ENCODE results near the gene ATXN1.
"Not testable (repeated sequence)": the region's sequence is repeated elsewhere in the genome, so short reads cannot be mapped to it uniquely, and the experiment has no call there.

Gene ATXN1

DNA sequence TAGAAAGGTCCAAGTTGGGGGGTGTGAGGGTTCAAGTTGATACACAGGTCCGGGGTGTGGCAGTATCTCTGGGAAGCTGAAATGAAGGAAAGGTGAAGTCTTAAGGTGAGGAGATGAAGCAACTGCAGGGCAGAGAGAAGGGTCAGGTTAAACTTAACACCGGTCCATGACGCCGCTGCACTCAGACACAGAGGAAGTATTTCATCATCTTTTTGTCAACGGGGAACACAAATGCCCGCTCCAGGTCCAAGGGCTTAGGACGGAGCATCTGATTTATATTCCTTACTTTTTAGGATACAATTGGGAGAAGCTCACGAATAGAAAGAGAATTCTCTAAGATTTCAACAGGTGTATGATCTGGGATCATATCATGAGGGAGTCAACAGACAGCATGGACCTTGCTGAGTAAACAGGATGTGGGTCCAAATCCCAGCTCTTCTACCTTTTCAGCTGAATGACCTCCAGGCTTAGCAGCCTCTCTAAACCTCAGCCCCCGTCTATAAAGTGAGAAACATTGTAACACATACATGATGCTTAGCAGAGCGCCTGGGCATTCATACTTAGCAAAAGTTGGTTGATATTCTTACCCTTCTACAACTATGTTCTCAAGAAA, 197.5 kb downstream of the ATXN1 start:
- no peak for DNase-seq

DNA sequence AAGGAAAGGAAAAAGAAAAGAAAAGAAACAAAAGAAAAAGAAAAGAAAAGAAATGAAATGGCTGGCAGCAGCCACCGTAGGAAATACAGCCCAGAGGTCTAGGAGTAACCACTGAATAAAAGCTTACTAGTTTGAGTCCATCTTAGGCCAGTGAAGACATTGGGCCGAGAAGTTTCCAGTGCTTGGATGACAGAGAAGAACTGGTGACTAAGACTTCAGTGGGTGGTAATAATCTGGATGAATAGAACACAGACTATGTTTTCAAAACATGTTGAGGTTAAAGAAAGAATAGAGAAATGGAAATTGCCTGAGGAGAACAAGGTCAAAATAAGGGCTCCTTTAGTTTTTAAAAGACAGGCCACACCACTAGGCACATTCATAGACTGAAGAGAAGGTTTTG, 198.8 kb downstream of the ATXN1 start:
- no peak for DNase-seq

DNA sequence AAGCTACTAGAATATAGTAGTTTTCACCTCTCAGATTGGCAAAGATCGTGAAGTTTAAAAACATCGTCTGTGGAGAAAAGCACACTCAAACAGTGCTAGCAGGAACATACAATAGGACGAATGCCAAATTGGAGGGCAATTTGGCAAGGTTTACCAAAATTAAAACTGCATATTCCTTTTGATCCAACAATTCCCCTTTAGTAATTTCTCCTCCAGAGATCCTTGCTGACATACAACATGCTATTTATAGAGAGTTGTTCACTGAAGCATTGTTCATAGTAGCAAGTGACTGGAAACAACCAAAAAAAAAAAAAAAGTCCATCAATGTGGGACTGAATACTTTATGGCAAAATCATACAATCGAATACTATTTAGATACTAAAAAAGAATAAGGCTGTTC, 202.2 kb downstream of the ATXN1 start:
- DNase-seq, result no peak

DNA sequence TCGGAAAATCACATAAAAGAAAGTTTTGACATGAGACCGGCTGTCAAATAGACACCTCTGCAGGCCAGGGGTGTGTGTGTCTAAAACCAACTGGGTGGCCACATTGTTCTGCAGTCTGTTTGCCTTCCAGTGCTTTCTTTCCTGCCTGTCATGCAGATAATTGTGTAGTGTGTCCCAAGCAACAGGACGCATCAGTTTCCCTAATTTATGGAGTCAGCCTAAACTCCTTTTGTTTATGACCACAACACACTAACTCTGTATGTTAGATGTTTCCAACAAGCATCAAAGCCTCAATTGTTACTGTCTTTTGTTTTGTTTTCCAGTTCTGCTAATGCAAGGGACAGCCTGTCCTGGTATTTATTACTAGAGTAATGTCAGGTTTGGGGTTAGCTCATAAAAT, 205.7 kb downstream of the ATXN1 start:
- DNase-seq, result no peak

GRCh38 chr6:16553531-16553930, 207.7 kb downstream of the ATXN1 start:
- DNase-seq, result no peak

GRCh38 chr6:16551466-16551865, 209.8 kb downstream of the ATXN1 start:
- no peak for DNase-seq

DNA sequence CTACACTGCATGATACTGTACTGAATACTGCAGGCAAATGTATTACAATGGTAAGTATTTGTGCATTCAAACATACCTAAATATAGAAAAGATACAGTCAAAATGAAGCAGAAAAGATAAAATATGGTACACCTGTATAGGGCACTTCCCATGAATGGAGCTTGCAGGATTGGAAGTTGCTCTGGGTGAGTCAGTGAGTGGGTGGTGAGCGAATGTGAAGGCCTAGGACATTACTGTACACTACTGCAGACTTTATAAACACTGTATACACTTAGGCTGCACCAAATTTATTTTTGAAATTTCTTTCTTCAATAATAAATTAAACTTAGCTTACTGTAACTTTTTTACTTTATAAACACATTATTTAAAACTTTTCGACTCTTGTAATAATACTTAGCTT, 213.1 kb downstream of the ATXN1 start:
- no peak for DNase-seq

DNA sequence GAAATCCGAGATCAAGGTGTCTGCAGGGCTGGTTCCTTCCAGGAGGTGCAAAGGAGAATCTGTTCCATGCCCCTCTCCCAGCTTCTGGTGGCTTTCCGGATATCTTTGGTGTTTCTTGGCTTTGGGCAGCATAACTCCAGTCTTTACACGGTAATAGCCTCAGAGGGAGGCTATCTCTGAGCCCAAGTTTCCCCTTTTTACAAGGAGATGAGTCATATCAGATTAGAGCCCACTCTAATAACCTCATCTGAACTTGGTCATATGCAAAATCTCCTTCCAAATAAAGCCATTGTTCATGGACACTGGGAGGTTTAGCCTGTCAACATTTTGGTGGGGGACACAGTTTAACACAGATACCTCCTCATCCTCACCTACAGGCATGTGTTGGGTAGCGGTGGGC, 213.7 kb downstream of the ATXN1 start:
- DNase-seq, result no peak

DNA sequence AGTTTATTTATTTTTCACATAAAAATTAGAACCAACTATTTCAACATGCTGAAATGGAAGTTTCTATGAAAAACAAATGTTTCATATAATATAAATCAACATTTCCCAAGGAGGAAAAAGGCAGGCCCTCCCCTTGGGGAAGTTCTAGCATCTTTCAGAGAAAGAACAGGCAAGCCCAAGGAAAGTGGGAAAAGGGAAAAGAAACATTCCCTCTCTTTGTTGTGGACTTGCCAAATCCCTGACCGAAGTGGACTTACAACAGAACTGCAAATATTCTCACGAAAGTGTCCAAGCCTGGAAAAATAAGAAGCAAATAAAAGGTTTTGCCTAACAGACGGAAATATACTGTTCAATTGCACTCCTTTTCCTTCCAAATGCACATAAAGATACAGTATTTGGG, 214.4 kb downstream of the ATXN1 start:
- no peak for DNase-seq

DNA sequence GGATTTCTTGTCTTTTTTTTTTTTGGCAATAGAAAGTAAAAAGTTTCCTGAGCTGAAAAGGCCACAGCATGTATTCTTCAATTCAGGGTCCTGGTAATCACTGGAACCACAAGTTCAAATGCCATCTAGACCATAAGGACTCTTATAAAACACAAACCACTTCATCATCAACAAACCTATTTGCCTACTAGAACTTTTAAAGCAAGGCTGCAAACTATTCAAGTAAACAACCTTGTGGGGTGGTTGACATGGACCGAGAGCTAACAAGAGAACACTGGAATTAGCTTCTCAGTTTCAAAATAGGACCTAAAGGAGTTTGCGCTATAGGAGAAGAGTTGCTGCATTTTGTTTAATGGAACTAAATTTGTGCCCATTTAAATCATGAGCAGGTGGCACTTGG, 215.9 kb downstream of the ATXN1 start:
- no peak for DNase-seq

- no peak for DNase-seq
Measured at GRCh38 chr6:16544521-16544920, 216.7 kb downstream of the ATXN1 start.

GRCh38 chr6:16544006-16544405, 217.3 kb downstream of the ATXN1 start:
- DNase-seq, result no peak

DNA sequence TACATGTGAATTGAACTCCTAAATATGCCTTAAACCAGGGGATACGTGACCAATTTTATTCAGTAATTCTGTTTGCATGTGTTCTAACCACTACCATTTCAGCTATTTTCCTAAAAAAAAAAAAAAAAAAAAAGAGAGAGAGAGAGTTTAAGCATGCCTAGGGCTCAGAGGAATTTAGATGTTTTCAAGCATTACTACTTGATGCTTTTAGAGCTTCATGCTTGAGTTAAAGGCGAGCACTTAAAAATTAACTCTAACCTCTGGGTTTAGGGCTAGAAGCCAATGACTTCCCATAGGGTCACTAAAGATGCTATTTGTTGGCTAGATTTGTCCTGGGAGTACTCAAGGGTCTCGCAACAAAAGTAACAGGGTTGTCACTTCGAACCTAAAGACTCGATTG, 217.7 kb downstream of the ATXN1 start:
- DNase-seq, result no peak

- DNase-seq, result no peak
Measured at GRCh38 chr6:16542070-16542469, 219.2 kb downstream of the ATXN1 start.

- DNase-seq, result no peak
Measured at GRCh38 chr6:16540804-16541752, 220.2 kb downstream of the ATXN1 start.

- not testable (repeated sequence) for DNase-seq
Measured at GRCh38 chr6:16540383-16540782, 220.9 kb downstream of the ATXN1 start.

- no peak for DNase-seq
Measured at GRCh38 chr6:16539086-16539931, 222.0 kb downstream of the ATXN1 start.

GRCh38 chr6:16535564-16535963, 225.7 kb downstream of the ATXN1 start:
- DNase-seq, result no peak

DNA sequence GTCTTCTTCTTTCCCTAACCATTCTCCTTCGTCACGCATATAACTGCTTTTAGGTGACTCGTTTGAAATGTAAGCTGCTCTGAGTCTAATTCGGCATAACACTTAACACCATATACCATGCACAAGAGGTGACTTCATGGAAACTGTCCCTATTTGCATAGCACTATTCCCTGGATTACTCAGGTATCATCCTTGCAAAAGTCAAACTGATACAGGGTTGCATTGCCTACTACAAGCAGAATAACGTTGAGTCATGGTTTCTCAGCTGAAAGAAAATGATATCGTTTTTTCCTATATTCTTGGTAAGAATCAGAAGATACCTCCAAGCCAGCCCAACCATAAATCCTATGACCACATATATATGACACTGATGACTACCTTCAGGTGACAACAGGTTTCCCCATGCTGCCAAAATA, 227.5 kb downstream of the ATXN1 start:
- no peak for DNase-seq

- no peak for DNase-seq
Measured at GRCh38 chr6:16533210-16533609, 228.1 kb downstream of the ATXN1 start.

DNA sequence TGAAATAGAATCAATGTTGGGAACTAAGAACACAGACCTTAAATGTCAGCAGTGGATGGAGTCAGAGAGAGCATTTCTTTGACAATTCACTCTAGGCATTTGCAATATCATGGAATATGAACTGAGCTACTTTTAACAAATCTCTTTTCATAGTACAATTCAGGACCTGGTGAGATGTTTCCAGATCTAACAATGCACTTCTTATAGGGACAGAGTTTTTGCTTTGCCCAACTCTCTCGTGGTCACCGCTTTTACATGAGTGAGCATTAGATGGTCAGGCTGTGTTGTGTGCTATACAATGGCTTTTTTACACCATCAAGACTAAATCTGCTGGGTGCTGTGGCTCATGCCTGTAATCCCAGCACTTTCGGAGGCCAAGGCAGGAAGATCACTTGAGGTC, 233.6 kb downstream of the ATXN1 start:
- DNase-seq, result no peak

GRCh38 chr6:16524380-16524707, 236.9 kb downstream of the ATXN1 start:
- DNase-seq, result no peak

- DNase-seq, result no peak
Measured at GRCh38 chr6:16523606-16524379, 237.5 kb downstream of the ATXN1 start.
